SK-N-MC (cell line): ENCODE results near the gene SDK1.

ENCODE experiments used
- EZH2 ChIP-seq: fragments of 200-600 bp; sonication (generic); IDR thresholded peaks from one replicate; pipeline ENCODE4 v1.6.1; 2017; ENCODE audit warnings: antibody characterized with exemption
- FOXP2 ChIP-seq: optimal IDR thresholded peaks from 2 replicates; pipeline ENCODE3; 2011; ENCODE audit warnings: mild to moderate bottlenecking, moderate library complexity; ENCODE audit not compliant: insufficient read depth; ENCODE audit errors: extremely low read length, control extremely low read depth
- POLR2AphosphoS5 ChIP-seq: IDR thresholded peaks from 2 replicates; pipeline ENCODE4 v1.6.1; 2012; ENCODE audit warnings: mild to moderate bottlenecking, low read depth, low read length, borderline replicate concordance

GRCh38 chr7:4214291-4215155 lies 913.5 kb downstream of the SDK1 start:
- TF ChIP-seq EZH2 (no peak), POLR2AphosphoS5 (no peak), FOXP2 (no peak)
